HepG2 (cell line): ENCODE data around the gene PTPN20. TPM values are rescaled to one million over a fixed set of nuclear protein-coding genes. Genes with fewer than 3 reads are reported as not detected.

Source experiments
- BORCS8-MEF2B ChIP-seq: sonication (generic); formaldehyde crosslinking; IDR thresholded peaks from 2 replicates; pipeline ENCODE4 v1.8.0; 2022; ENCODE audit warnings: mild to moderate bottlenecking, missing genetic modification reagents
- HHEX ChIP-seq: IDR thresholded peaks from 2 replicates; pipeline ENCODE4 v1.6.1; 2016; ENCODE audit warnings: control low read depth
- KMT2A ChIP-seq: sonication (generic); formaldehyde crosslinking; IDR thresholded peaks from 2 replicates; pipeline ENCODE4 v1.4.0; 2020; ENCODE audit warnings: missing genetic modification reagents
- MLLT10 ChIP-seq: sonication (generic); formaldehyde crosslinking; IDR thresholded peaks from 2 replicates; pipeline ENCODE4 v1.4.0; 2020; ENCODE audit warnings: missing genetic modification reagents
- NFE2 ChIP-seq: sonication (generic); formaldehyde crosslinking; IDR thresholded peaks from 2 replicates; pipeline ENCODE4 v1.4.0; 2020; ENCODE audit warnings: missing genetic modification reagents
- PTBP1 ChIP-seq: fragments of 200-400 bp; formaldehyde crosslinking; IDR thresholded peaks from 2 replicates; pipeline ENCODE4 v1.6.1; 2018; ENCODE audit warnings: low read length, low read depth; ENCODE audit not compliant: poor library complexity, severe bottlenecking
- RAD21 ChIP-seq: fragments of 450-650 bp; formaldehyde crosslinking; IDR thresholded peaks from 2 replicates; pipeline ENCODE4 v1.5.0; 2020; ENCODE audit warnings: mild to moderate bottlenecking
- RFX3 ChIP-seq: IDR thresholded peaks from 2 replicates; pipeline ENCODE4 v1.6.1; 2016; ENCODE audit warnings: missing biosample characterization, missing genetic modification reagents
- SALL1 ChIP-seq: sonication (generic); formaldehyde crosslinking; IDR thresholded peaks from 2 replicates; pipeline ENCODE4 v1.8.0; 2022; ENCODE audit warnings: mild to moderate bottlenecking, missing genetic modification reagents
- SOX6 ChIP-seq, 2 experiments: fragments of 450-650 bp in 1 of 2; sonication (generic) in 1 of 2; formaldehyde crosslinking in 1 of 2; IDR thresholded peaks; 2 replicates each; pipeline versions ENCODE4 v1.4.0 to v1.6.1; 2017 to 2020; ENCODE audit warnings: antibody characterized with exemption in 1 of 2, mild to moderate bottlenecking in 1 of 2, missing genetic modification reagents in 1 of 2
- ZC3H13 ChIP-seq: sonication (generic); formaldehyde crosslinking; IDR thresholded peaks from 2 replicates; pipeline ENCODE4 v1.8.1; 2023; ENCODE audit warnings: mild to moderate bottlenecking, missing genetic modification reagents, moderate library complexity
- ZEB1 ChIP-seq: IDR thresholded peaks from 2 replicates; pipeline ENCODE4 v1.6.1; 2012; ENCODE audit warnings: mild to moderate bottlenecking, low read depth, inconsistent platforms; ENCODE audit not compliant: insufficient replicate concordance
- ZFX ChIP-seq: sonication (generic); formaldehyde crosslinking; IDR thresholded peaks from 2 replicates; pipeline ENCODE4 v1.4.0; 2020; ENCODE audit warnings: mild to moderate bottlenecking, low read depth, missing genetic modification reagents, moderate library complexity
- ZNF12 ChIP-seq: sonication (generic); formaldehyde crosslinking; IDR thresholded peaks from 2 replicates; pipeline ENCODE4 v1.5.0; 2020; ENCODE audit warnings: missing genetic modification reagents
- ZNF672 ChIP-seq: sonication (generic); formaldehyde crosslinking; IDR thresholded peaks from 2 replicates; pipeline ENCODE4 v1.8.1; 2022; ENCODE audit warnings: missing genetic modification reagents
- ZNF674 ChIP-seq: sonication (generic); formaldehyde crosslinking; IDR thresholded peaks from 2 replicates; pipeline ENCODE4 v1.5.0; 2020; ENCODE audit warnings: low read depth, mild to moderate bottlenecking, missing genetic modification reagents
- polyA plus RNA-seq, 8 experiments: library from polyadenylated mRNA; depleted of rRNA in 3 of 8; stranded (reverse) in 7 of 8; unstranded in 1 of 8; fragments of >200 nt; fragmentation: Illumina TruSeq in 4 of 8; extraction: Trizol in 4 of 8; gene quantifications; 2 replicates each; pipeline versions ENCODE4 v1.2.1 to v1.2.3, GENCODE V29; 2011 to 2016; ENCODE audit warnings: low read depth in 4 of 8, missing spikeins in 1 of 8, mixed read lengths in 1 of 8; ENCODE audit not compliant: insufficient read depth in 1 of 8
- total RNA-seq, 5 experiments: library from RNA; depleted of rRNA; stranded (reverse); fragments of >200 nt; fragmentation: Illumina TruSeq; extraction: Trizol; gene quantifications; 2 replicates each; pipeline ENCODE4 v1.2.3, GENCODE V29; 2016; ENCODE audit warnings: low read depth in 1 of 5
- TF ChIP-seq, protein P1 (sequence below): sonication (generic); formaldehyde crosslinking; IDR thresholded peaks from 2 replicates; pipeline ENCODE4 v1.9.0; 2022; ENCODE audit warnings: low read depth, missing genetic modification reagents
- TF ChIP-seq, protein P2 (sequence below): IDR thresholded peaks from 2 replicates; pipeline ENCODE4 v1.6.1; 2016
- TF ChIP-seq, protein P3 (sequence below): sonication (generic); formaldehyde crosslinking; IDR thresholded peaks from 2 replicates; pipeline ENCODE4 v1.5.0; 2020; ENCODE audit warnings: mild to moderate bottlenecking, missing genetic modification reagents, moderate library complexity
- TF ChIP-seq, protein P4 (sequence below): sonication (generic); formaldehyde crosslinking; conservative IDR thresholded peaks from 2 replicates; pipeline ENCODE4 v1.8.0; 2022; ENCODE audit warnings: mild to moderate bottlenecking, moderate library complexity, missing genetic modification reagents
- TF ChIP-seq, protein P5 (sequence below): sonication (generic); formaldehyde crosslinking; IDR thresholded peaks from 2 replicates; pipeline ENCODE4 v1.5.0; 2020; ENCODE audit warnings: missing genetic modification reagents, mild to moderate bottlenecking, borderline replicate concordance

PTPN20 gene
- total and polyA plus RNA-seq, 2 of the 13 experiments (the other 11 are each of a cell fraction or from before 2014, with no cell fraction given), result not detected

DNA sequence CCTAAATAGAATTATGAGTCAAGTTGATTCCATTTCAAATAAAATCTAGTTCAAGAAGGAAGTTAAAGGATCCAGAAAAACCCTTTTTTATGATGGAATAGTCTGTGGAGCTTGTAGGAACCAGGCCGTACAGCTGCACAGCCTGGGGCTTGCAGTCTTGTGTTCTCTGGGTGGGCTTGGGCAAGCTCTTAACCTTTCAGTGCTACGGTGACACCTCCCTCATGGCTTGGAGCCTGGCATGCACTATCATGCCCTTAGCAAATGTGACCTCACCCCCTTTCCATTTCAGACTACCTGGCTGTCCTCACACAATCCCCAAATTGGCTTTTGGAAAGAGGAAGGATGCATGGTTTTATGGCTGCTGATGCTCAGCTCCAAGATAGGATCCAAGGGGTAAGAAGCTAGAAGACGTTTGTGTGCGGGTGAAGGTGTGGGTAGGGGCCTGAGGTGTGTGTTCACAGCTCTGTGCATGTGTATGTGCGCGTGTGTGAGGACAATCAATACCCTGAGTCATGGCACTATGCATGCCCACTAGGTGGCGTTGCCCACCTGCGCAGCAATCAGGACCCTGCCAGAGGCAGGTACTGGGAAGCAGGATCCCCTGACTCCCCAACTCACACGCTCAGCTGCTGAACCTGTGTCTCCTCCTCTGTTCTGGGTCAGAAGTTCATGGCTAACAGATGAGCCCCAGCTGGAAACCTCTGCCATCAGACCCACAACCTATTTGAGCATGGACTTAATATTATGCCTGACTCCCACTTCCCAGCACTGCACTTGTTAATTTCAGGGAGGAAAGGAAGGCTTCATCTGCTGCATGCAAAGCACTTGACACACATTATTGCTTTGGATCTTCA is 113.4 kb downstream of the PTPN20 start (continued):
- TF ChIP-seq NFE2 (peak; percentile 84), ZNF674 (no peak), ZEB1 (no peak), ZNF12 (peak; percentile 60; the same call in 1 of the 2 replicates), KMT2A (CRISPR knock-in tag) (no peak), ZC3H13 (CRISPR knock-in tag) (no peak), HHEX (CRISPR knock-in tag) (no peak), PTBP1 (no peak), BORCS8-MEF2B (peak; percentile 50; the same call in 1 of the 2 replicates), ZFX (CRISPR knock-in tag) (peak; percentile 15; the same call in 1 of the 2 replicates), MLLT10 (CRISPR knock-in tag) (no peak), RAD21 (CRISPR knock-in tag) (peak; percentile 78), ZNF672 (CRISPR knock-in tag) (no peak), SOX6 (IDR thresholded peaks at IDR 0.05) (no peak), SOX6 (CRISPR knock-in tag; IDR thresholded peaks at IDR 0.05) (no peak), RFX3 (CRISPR knock-in tag) (no peak), SALL1 (peak; percentile 43; the same call in 1 of the 2 replicates)
- TF ChIP-seq, protein P1, sequence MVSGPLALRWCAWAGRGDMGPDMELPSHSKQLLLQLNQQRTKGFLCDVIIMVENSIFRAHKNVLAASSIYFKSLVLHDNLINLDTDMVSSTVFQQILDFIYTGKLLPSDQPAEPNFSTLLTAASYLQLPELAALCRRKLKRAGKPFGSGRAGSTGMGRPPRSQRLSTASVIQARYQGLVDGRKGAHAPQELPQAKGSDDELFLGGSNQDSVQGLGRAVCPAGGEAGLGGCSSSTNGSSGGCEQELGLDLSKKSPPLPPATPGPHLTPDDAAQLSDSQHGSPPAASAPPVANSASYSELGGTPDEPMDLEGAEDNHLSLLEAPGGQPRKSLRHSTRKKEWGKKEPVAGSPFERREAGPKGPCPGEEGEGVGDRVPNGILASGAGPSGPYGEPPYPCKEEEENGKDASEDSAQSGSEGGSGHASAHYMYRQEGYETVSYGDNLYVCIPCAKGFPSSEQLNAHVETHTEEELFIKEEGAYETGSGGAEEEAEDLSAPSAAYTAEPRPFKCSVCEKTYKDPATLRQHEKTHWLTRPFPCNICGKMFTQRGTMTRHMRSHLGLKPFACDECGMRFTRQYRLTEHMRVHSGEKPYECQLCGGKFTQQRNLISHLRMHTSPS (CRISPR knock-in tag), result no peak
- TF ChIP-seq, protein P2, sequence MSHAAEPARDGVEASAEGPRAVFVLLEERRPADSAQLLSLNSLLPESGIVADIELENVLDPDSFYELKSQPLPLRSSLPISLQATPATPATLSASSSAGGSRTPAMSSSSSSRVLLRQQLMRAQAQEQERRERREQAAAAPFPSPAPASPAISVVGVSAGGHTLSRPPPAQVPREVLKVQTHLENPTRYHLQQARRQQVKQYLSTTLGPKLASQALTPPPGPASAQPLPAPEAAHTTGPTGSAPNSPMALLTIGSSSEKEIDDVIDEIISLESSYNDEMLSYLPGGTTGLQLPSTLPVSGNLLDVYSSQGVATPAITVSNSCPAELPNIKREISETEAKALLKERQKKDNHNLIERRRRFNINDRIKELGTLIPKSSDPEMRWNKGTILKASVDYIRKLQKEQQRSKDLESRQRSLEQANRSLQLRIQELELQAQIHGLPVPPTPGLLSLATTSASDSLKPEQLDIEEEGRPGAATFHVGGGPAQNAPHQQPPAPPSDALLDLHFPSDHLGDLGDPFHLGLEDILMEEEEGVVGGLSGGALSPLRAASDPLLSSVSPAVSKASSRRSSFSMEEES (CRISPR knock-in tag), result no peak
- TF ChIP-seq, protein P3, sequence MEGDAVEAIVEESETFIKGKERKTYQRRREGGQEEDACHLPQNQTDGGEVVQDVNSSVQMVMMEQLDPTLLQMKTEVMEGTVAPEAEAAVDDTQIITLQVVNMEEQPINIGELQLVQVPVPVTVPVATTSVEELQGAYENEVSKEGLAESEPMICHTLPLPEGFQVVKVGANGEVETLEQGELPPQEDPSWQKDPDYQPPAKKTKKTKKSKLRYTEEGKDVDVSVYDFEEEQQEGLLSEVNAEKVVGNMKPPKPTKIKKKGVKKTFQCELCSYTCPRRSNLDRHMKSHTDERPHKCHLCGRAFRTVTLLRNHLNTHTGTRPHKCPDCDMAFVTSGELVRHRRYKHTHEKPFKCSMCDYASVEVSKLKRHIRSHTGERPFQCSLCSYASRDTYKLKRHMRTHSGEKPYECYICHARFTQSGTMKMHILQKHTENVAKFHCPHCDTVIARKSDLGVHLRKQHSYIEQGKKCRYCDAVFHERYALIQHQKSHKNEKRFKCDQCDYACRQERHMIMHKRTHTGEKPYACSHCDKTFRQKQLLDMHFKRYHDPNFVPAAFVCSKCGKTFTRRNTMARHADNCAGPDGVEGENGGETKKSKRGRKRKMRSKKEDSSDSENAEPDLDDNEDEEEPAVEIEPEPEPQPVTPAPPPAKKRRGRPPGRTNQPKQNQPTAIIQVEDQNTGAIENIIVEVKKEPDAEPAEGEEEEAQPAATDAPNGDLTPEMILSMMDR (CRISPR knock-in tag), result peak; percentile 94
- TF ChIP-seq, protein P4, sequence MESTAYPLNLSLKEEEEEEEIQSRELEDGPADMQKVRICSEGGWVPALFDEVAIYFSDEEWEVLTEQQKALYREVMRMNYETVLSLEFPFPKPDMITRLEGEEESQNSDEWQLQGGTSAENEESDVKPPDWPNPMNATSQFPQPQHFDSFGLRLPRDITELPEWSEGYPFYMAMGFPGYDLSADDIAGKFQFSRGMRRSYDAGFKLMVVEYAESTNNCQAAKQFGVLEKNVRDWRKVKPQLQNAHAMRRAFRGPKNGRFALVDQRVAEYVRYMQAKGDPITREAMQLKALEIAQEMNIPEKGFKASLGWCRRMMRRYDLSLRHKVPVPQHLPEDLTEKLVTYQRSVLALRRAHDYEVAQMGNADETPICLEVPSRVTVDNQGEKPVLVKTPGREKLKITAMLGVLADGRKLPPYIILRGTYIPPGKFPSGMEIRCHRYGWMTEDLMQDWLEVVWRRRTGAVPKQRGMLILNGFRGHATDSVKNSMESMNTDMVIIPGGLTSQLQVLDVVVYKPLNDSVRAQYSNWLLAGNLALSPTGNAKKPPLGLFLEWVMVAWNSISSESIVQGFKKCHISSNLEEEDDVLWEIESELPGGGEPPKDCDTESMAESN (CRISPR knock-in tag), result no peak
- TF ChIP-seq, protein P5, sequence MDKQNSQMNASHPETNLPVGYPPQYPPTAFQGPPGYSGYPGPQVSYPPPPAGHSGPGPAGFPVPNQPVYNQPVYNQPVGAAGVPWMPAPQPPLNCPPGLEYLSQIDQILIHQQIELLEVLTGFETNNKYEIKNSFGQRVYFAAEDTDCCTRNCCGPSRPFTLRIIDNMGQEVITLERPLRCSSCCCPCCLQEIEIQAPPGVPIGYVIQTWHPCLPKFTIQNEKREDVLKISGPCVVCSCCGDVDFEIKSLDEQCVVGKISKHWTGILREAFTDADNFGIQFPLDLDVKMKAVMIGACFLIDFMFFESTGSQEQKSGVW (CRISPR knock-in tag), result no peak
